HG03159 (cell line): Measurements from ENCODE around the gene SKP1.

Experiments
- ATAC-seq: cut with Tn5 transposase; IDR thresholded peaks from one replicate; pipeline ENCODE4 v1.9.1; 2021; ENCODE audit warnings: mild to moderate bottlenecking, moderate library complexity; ENCODE audit not compliant: unreplicated experiment

Gene SKP1

GRCh38 chr5:134113902-134114875 is 62.6 kb downstream of the SKP1 start, which contains the start of gene TCF7:
Gene TCF7, plus strand, starts transcription at chr5:134114681. Its CDS starts 226 bp downstream, at chr5:134114907.
- peak; percentile 73 for ATAC-seq

GRCh38 chr5:134113363-134113889 is 63.3 kb downstream of the SKP1 start:
- no peak for ATAC-seq

- no peak for ATAC-seq
Measured at GRCh38 chr5:134112726-134113362, 63.9 kb downstream of the SKP1 start.

GRCh38 chr5:134111741-134112647 is 64.8 kb downstream of the SKP1 start:
- ATAC-seq = no peak

GRCh38 chr5:134110382-134110781 is 66.4 kb downstream of the SKP1 start:
- ATAC-seq = no peak

GRCh38 chr5:134107779-134108178 is 69.0 kb downstream of the SKP1 start:
- ATAC-seq = no peak

GRCh38 chr5:134106991-134107701 is 69.6 kb downstream of the SKP1 start:
- ATAC-seq = no peak

- ATAC-seq = no peak
Measured at GRCh38 chr5:134103998-134104654, 72.6 kb downstream of the SKP1 start.

- ATAC-seq = no peak
Measured at GRCh38 chr5:134103397-134103796, 73.4 kb downstream of the SKP1 start.

- no peak for ATAC-seq
Measured at GRCh38 chr5:134101686-134102439, 74.9 kb downstream of the SKP1 start.

- peak; percentile 82 for ATAC-seq
Measured at GRCh38 chr5:134100283-134101091, 76.3 kb downstream of the SKP1 start.

- no peak for ATAC-seq
Measured at GRCh38 chr5:134099939-134100282, 76.8 kb downstream of the SKP1 start.

- ATAC-seq = no peak
Measured at GRCh38 chr5:134099288-134099872, 77.4 kb downstream of the SKP1 start.
